ENCODE data around the gene XRCC3.

XRCC3 gene

GRCh38 chr14:103714063-103714724 is 1.1 kb downstream of the XRCC3 start:
- TF ChIP-seq, protein P1, sequence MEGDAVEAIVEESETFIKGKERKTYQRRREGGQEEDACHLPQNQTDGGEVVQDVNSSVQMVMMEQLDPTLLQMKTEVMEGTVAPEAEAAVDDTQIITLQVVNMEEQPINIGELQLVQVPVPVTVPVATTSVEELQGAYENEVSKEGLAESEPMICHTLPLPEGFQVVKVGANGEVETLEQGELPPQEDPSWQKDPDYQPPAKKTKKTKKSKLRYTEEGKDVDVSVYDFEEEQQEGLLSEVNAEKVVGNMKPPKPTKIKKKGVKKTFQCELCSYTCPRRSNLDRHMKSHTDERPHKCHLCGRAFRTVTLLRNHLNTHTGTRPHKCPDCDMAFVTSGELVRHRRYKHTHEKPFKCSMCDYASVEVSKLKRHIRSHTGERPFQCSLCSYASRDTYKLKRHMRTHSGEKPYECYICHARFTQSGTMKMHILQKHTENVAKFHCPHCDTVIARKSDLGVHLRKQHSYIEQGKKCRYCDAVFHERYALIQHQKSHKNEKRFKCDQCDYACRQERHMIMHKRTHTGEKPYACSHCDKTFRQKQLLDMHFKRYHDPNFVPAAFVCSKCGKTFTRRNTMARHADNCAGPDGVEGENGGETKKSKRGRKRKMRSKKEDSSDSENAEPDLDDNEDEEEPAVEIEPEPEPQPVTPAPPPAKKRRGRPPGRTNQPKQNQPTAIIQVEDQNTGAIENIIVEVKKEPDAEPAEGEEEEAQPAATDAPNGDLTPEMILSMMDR (IDR thresholded peaks at IDR 0.05; ENCODE audit: control extremely low read depth, extremely low read depth, low read depth, missing control alignments), result no peak
- ChIA-PET POLR2A (interaction anchor here (0.5 kb wide), 1 partner anchor 23 kb away, joined by 3 read pairs; no protein-coding TSS in a partner anchor), CTCF (no interaction called here)
- DNase-seq (ENCODE audit: extremely low spot score), result no peak

DNA sequence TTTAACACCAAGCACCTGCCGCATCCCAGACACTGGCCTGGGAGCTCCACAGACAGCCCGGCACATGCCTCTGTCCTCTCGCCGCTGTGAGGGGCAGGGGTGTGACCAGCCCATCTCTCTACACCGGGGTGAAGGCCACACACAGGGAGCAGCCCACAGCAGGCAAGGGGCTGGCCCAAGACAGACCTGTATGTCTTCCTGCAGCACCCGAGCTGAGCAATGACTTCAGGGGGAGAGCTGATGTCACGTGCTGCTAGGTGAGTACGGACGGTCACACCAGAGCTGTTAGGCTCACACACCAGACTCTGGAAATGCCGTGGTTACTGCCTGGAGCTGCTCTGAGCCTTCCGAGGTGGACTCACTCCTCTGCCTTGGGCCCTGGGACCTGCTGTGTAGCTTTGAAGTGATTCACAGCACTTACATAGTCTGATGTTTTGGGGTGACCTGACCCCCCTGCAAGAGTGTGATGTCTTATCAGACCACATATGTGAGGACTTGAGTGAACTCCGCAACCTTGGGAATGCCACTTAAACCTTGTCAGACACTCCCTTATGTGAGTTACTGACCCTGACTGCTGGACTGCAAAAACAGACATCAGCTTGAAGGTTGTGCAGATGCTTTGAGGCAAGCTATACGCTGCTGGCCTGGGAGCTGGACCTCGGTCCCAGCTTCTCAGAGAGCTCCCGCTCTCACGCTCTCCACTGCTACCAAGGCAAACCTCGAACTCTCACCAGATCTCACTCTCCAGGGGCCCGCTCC is 1.8 kb downstream of the XRCC3 start:
- POLR2A ChIA-PET, result interaction anchor here (0.5 kb wide), 1 partner anchor 22 kb away, joined by 3 read pairs; no protein-coding TSS in a partner anchor
- CTCF ChIA-PET, result interaction anchor here (1.4 kb wide), 1 partner anchor 187 kb away, joined by 3 read pairs; no protein-coding TSS in a partner anchor
- TF ChIP-seq, protein P1 (IDR thresholded peaks at IDR 0.05; ENCODE audit: control extremely low read depth, extremely low read depth, low read depth, missing control alignments), result no peak
- no peak for DNase-seq (ENCODE audit: extremely low spot score)

- no peak for DNase-seq (ENCODE audit: extremely low spot score)
- CTCF ChIA-PET, result interaction anchor here (1.4 to 1.5 kb wide), 2 partner anchors 33 to 188 kb away, joined by 3 read pairs; no protein-coding TSS in a partner anchor
- POLR2A ChIA-PET, result no interaction called here
- TF ChIP-seq, protein P1 (IDR thresholded peaks at IDR 0.05; ENCODE audit: control extremely low read depth, extremely low read depth, low read depth, missing control alignments), result no peak
Measured at GRCh38 chr14:103712633-103713247, 2.5 kb downstream of the XRCC3 start.

DNA sequence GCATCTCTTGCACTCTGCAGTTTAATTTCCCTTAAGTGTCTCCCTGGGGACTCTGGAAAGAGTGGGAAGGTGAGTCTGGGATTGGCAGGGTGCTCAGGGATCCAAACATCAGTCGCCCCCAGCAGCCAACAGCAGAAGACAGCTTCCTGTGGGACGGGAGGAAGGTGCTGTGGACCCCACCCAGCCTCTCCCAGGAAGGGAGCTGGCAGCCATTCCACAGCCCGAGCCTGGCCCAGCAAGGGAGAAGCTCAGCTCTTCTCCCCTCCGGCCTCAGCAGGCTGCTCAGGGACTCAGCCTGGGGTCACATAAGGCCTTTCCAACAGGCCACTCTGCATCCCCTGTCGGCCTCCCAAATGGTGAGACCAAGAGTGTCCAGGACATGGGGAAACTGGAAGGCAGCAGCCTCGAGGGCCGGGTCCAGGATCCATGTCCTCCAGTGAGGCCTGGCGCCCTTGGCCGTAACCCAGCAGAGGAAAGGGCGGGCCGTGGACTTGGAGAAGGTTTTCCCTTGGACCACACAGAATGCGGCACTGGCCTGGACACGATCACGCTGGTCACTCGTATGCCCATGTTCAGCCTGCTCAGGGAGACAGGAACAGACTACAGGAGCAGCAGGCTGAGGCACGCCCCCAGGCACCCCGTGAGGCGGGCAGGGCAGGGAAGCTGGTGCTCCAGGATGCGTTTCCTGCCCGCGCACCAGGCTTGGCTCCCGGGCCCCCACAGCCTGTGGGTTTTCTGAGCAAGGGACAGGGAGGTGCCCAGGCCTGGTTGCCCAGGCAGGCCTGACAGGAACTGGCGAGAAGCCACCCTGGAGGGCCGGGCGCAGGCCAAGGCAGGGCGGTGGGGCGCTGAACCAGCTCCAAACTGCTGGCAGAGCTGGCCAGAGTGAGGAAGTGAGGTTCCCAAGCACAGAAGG is 3.5 kb downstream of the XRCC3 start:
- POLR2A ChIA-PET, result interaction anchor here (0.6 kb wide), 1 partner anchor 37 kb away, joined by 3 read pairs; no protein-coding TSS in a partner anchor
- TF ChIP-seq, protein P1 (IDR thresholded peaks at IDR 0.05; ENCODE audit: control extremely low read depth, extremely low read depth, low read depth, missing control alignments), result no peak
- no peak for DNase-seq (ENCODE audit: extremely low spot score)
- CTCF ChIA-PET, result interaction anchor here (1.4 to 1.5 kb wide), 2 partner anchors 32 to 189 kb away, joined by 3 read pairs; no protein-coding TSS in a partner anchor

- TF ChIP-seq, protein P1 (IDR thresholded peaks at IDR 0.05; ENCODE audit: control extremely low read depth, extremely low read depth, low read depth, missing control alignments), result no peak
- no peak for DNase-seq (ENCODE audit: extremely low spot score)
- POLR2A ChIA-PET, result no interaction called here
- CTCF ChIA-PET, result interaction anchor here (1.5 kb wide), 1 partner anchor 31 kb away, joined by 3 read pairs; no protein-coding TSS in a partner anchor
Measured at GRCh38 chr14:103710771-103711377, 4.4 kb downstream of the XRCC3 start.

Measured in GM10248 (cell line).